ENCODE data around the gene MYO19.
A peak's percentile ranks its signal among the peaks of the same experiment; 100 is the strongest.

The MYO19 gene

GRCh38 chr17:36544044-36544306 lies 9.3 kb upstream of the MYO19 start:
- no peak for TF ChIP-seq CTCF (IDR thresholded peaks at IDR 0.05; ENCODE audit: poor library complexity, severe bottlenecking)
- no peaks in the 10 kb centered on the region for H3K27me3 ChIP-seq (ENCODE audit: insufficient read depth, poor library complexity, severe bottlenecking)
- H3K4me1 ChIP-seq (ENCODE audit: insufficient read depth, poor library complexity, severe bottlenecking) = peaks cover 20% of the 10 kb centered on the region
- peaks cover 32% of the 10 kb centered on the region for H3K36me3 ChIP-seq (ENCODE audit: low read depth)
- peak overlapping the region; percentile 96 for H3K4me3 ChIP-seq (ENCODE audit: severe bottlenecking)
- DNase-seq (ENCODE audit: low spot score) = no peak
- peak overlapping the region; percentile 88 for H3K27ac ChIP-seq (ENCODE audit: poor library complexity, severe bottlenecking)
- ATAC-seq (ENCODE audit: low read depth) = peak; percentile 13
- H3K9me3 ChIP-seq (ENCODE audit: severe bottlenecking) = no peaks in the 10 kb centered on the region

- ATAC-seq (ENCODE audit: low read depth) = no peak
- Histone ChIP-seq H3K4me1 (ENCODE audit: insufficient read depth, poor library complexity, severe bottlenecking) (peaks cover 15% of the 10 kb centered on the region), H3K27ac (ENCODE audit: poor library complexity, severe bottlenecking) (no peak overlapping the region), H3K9me3 (ENCODE audit: severe bottlenecking) (no peaks in the 10 kb centered on the region), H3K36me3 (ENCODE audit: low read depth) (peaks cover 35% of the 10 kb centered on the region), H3K4me3 (ENCODE audit: severe bottlenecking) (no peak overlapping the region), H3K27me3 (ENCODE audit: insufficient read depth, poor library complexity, severe bottlenecking) (no peaks in the 10 kb centered on the region)
- no peak for TF ChIP-seq CTCF (IDR thresholded peaks at IDR 0.05; ENCODE audit: poor library complexity, severe bottlenecking)
- DNase-seq (ENCODE audit: low spot score) = no peak
Measured at GRCh38 chr17:36542755-36543154, 8.1 kb upstream of the MYO19 start.

GRCh38 chr17:36540696-36541095 lies 6.0 kb upstream of the MYO19 start:
- H3K4me1 ChIP-seq (ENCODE audit: insufficient read depth, poor library complexity, severe bottlenecking) = peaks cover 5% of the 10 kb centered on the region
- no peak for ATAC-seq (ENCODE audit: low read depth)
- no peak for TF ChIP-seq CTCF (IDR thresholded peaks at IDR 0.05; ENCODE audit: poor library complexity, severe bottlenecking)
- H3K27me3 ChIP-seq (ENCODE audit: insufficient read depth, poor library complexity, severe bottlenecking) = no peaks in the 10 kb centered on the region
- no peak for DNase-seq (ENCODE audit: low spot score)
- no peak overlapping the region for H3K27ac ChIP-seq (ENCODE audit: poor library complexity, severe bottlenecking)
- peaks cover 27% of the 10 kb centered on the region for H3K36me3 ChIP-seq (ENCODE audit: low read depth)
- H3K9me3 ChIP-seq (ENCODE audit: severe bottlenecking) = no peaks in the 10 kb centered on the region
- no peak overlapping the region for H3K4me3 ChIP-seq (ENCODE audit: severe bottlenecking)

- no peak; the same call in 2 of the 3 replicates for ATAC-seq (ENCODE audit: low read depth)
- Histone ChIP-seq H3K4me1 (ENCODE audit: insufficient read depth, poor library complexity, severe bottlenecking) (no peaks in the 10 kb centered on the region), H3K27ac (ENCODE audit: poor library complexity, severe bottlenecking) (peak overlapping the region; percentile 90), H3K9me3 (ENCODE audit: severe bottlenecking) (no peaks in the 10 kb centered on the region), H3K27me3 (ENCODE audit: insufficient read depth, poor library complexity, severe bottlenecking) (no peaks in the 10 kb centered on the region), H3K4me3 (ENCODE audit: severe bottlenecking) (peak overlapping the region; percentile 70), H3K36me3 (ENCODE audit: low read depth) (peaks cover 57% of the 10 kb centered on the region)
- no peak for TF ChIP-seq CTCF (IDR thresholded peaks at IDR 0.05; ENCODE audit: poor library complexity, severe bottlenecking)
- no peak for DNase-seq (ENCODE audit: low spot score)
Measured at GRCh38 chr17:36535669-36536081, 1.0 kb upstream of the MYO19 start.

- peak; percentile 84 for DNase-seq (ENCODE audit: low spot score)
- Histone ChIP-seq H3K27me3 (ENCODE audit: insufficient read depth, poor library complexity, severe bottlenecking) (no peaks in the 10 kb centered on the region), H3K36me3 (ENCODE audit: low read depth) (peaks cover 68% of the 10 kb centered on the region), H3K4me3 (ENCODE audit: severe bottlenecking) (peak overlapping the region; percentile 70), H3K9me3 (ENCODE audit: severe bottlenecking) (no peaks in the 10 kb centered on the region), H3K27ac (ENCODE audit: poor library complexity, severe bottlenecking) (peak overlapping the region; percentile 90), H3K4me1 (ENCODE audit: insufficient read depth, poor library complexity, severe bottlenecking) (peaks cover 4% of the 10 kb centered on the region)
- peak; percentile 86 for TF ChIP-seq CTCF (IDR thresholded peaks at IDR 0.05; ENCODE audit: poor library complexity, severe bottlenecking)
- peak; percentile 64 for ATAC-seq (ENCODE audit: low read depth)
Measured at GRCh38 chr17:36533935-36534839, 481 bp downstream of the MYO19 start.

Measured in RWPE2 (cell line).